Ramos (cell line): ENCODE data around the gene CELA3B.

ENCODE experiments used
- in situ Hi-C: fragments of 300-500 bp; cut with MboI; formaldehyde crosslinking; loops from one replicate; pipeline ENCODE4 v1.14.3; 2022; ENCODE audit warnings: low sequenced_read_pairs; ENCODE audit not compliant: unreplicated experiment

The CELA3B gene

DNA sequence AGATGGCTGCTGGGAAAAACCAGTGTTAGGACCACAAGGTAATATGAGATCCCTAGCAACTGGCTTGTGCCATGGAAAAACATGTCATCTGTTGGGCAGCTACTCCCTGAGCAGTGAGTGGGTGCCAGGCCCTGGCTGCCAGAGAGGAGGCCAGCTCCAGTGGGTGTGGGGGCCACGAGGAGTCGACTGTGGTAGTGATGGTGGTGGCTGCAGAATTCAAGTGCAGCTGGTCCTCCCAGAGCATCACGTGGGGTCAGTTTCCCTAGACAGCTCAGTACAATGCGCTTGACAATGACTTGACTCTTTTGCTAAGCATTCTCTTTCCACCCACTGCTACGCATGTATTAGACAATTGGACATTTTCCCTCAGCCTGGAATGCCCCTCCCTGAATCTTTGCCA lies 61.2 kb downstream of the CELA3B start:
- in situ Hi-C loops = no loop called here
